Measurements from ENCODE around the gene ELOA. TPM values are rescaled to one million over a fixed set of nuclear protein-coding genes. Genes with fewer than 3 reads are reported as not detected.

ELOA gene
- total and polyA plus RNA-seq, 9 of the 15 experiments (the other 6 are each of a cell fraction or from before 2014, with no cell fraction given) = 31.9 to 98.6 (median 61.3) TPM

DNA sequence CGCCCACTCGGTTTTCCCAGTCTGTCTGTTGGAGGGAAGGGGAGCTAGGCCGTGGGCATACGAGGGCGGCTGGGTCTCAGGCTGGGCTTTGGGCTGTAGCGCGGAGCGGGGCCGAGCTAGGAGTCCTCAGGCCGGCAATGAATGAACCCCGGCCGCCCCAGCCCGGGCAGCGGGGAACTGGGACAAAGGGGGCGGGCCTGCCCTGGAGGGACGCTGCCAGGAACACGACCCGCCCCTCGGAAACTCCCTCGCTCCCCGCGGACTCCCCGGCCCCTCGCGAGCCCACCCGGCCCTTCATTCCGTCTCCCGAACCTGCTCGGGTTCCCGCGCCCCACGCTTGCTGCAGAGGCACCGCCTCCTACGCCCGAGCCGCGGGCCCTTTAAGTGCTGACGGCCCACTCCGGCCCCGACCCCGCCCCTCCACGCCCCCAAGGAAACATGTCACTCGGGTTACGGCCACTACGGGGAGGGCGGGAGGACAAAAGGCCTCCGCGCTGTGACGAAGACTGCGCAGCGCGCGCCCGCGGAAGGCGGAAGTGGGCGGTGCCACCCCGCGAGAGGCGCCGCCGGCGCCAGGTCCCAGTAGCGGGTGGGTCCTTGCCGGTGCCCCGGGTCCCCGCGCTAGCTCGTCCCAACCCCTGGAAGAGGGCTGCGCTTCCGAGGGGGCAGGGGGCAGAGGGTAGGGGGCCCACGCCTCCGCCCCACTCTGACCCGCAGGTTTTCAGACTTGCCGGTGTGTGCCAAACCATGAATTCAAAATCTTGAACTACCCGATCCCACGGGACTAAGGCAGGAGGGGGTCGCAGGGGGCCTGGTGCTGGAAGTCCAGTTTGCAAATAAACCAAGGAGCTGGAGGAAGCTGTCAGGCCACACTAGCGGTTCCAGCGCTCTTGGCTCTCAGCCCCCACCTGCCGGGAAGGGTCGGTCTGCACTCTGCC, 57.4 kb downstream of the ELOA start, which contains the start of gene GALE (continued):
- no peak for TF ChIP-seq NFYB (IDR thresholded peaks at IDR 0.05; ENCODE audit: extremely low read depth, insufficient read length)
- TF ChIP-seq HIVEP1 (CRISPR knock-in tag; IDR thresholded peaks at IDR 0.05) = no peak
- TF ChIP-seq ZKSCAN1 (IDR thresholded peaks at IDR 0.05; ENCODE audit: low read depth, low read length) = no peak; the same call in 1 of the 2 replicates
- no peak for TF ChIP-seq POLR3G (IDR thresholded peaks at IDR 0.05; ENCODE audit: extremely low read depth, insufficient read length, insufficient replicate concordance)
- no peak for TF ChIP-seq LARP7 (IDR thresholded peaks at IDR 0.05)
- peak; percentile 62; the same call in 1 of the 2 replicates for TF ChIP-seq ZNF197 (CRISPR knock-in tag; IDR thresholded peaks at IDR 0.05; ENCODE audit: low read depth)
- TF ChIP-seq, protein P1, sequence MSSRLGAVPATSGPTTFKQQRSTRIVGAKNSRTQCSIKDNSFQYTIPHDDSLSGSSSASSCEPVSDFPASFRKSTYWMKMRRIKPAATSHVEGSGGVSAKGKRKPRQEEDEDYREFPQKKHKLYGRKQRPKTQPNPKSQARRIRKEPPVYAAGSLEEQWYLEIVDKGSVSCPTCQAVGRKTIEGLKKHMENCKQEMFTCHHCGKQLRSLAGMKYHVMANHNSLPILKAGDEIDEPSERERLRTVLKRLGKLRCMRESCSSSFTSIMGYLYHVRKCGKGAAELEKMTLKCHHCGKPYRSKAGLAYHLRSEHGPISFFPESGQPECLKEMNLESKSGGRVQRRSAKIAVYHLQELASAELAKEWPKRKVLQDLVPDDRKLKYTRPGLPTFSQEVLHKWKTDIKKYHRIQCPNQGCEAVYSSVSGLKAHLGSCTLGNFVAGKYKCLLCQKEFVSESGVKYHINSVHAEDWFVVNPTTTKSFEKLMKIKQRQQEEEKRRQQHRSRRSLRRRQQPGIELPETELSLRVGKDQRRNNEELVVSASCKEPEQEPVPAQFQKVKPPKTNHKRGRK (tag; IDR thresholded peaks at IDR 0.05) = no peak
- TF ChIP-seq POLR2B (IDR thresholded peaks at IDR 0.05; ENCODE audit: low read depth, partially characterized antibody) = peak; percentile 71
- no peak for TF ChIP-seq ZKSCAN8 (CRISPR knock-in tag; IDR thresholded peaks at IDR 0.05)
- no peak for TF ChIP-seq EHMT2 (IDR thresholded peaks at IDR 0.05)
- no peak for TF ChIP-seq SRSF3 (IDR thresholded peaks at IDR 0.05; ENCODE audit: insufficient read depth, low read length)
- TF ChIP-seq NCOA1 (IDR thresholded peaks at IDR 0.05; ENCODE audit: low read depth) = no peak
- no peak for TF ChIP-seq ZNF785 (CRISPR knock-in tag; IDR thresholded peaks at IDR 0.05)
- TF ChIP-seq SMAD2 (IDR thresholded peaks at IDR 0.05; ENCODE audit: low read depth, low read length) = no peak
- no peak for TF ChIP-seq TSC22D4 (tag; IDR thresholded peaks at IDR 0.05)
- TF ChIP-seq, protein P2, sequence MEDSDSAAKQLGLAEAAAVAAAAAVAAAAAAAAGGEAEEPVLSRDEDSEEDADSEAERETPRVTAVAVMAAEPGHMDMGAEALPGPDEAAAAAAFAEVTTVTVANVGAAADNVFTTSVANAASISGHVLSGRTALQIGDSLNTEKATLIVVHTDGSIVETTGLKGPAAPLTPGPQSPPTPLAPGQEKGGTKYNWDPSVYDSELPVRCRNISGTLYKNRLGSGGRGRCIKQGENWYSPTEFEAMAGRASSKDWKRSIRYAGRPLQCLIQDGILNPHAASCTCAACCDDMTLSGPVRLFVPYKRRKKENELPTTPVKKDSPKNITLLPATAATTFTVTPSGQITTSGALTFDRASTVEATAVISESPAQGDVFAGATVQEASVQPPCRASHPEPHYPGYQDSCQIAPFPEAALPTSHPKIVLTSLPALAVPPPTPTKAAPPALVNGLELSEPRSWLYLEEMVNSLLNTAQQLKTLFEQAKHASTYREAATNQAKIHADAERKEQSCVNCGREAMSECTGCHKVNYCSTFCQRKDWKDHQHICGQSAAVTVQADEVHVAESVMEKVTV (CRISPR knock-in tag; IDR thresholded peaks at IDR 0.05) = no peak
- TF ChIP-seq ZNF780A (CRISPR knock-in tag; IDR thresholded peaks at IDR 0.05) = no peak
- no peak for TF ChIP-seq ZNF699 (CRISPR knock-in tag; IDR thresholded peaks at IDR 0.05; ENCODE audit: insufficient replicate concordance)
- TF ChIP-seq, protein P3, sequence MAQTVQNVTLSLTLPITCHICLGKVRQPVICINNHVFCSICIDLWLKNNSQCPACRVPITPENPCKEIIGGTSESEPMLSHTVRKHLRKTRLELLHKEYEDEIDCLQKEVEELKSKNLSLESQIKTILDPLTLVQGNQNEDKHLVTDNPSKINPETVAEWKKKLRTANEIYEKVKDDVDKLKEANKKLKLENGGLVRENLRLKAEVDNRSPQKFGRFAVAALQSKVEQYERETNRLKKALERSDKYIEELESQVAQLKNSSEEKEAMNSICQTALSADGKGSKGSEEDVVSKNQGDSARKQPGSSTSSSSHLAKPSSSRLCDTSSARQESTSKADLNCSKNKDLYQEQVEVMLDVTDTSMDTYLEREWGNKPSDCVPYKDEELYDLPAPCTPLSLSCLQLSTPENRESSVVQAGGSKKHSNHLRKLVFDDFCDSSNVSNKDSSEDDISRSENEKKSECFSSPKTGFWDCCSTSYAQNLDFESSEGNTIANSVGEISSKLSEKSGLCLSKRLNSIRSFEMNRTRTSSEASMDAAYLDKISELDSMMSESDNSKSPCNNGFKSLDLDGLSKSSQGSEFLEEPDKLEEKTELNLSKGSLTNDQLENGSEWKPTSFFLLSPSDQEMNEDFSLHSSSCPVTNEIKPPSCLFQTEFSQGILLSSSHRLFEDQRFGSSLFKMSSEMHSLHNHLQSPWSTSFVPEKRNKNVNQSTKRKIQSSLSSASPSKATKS (CRISPR knock-in tag; IDR thresholded peaks at IDR 0.05) = no peak

Data from K562 (cell line).